Pericardium fibroblast (primary cell): ENCODE results near the gene RAP2B. TPM values are rescaled to one million over a fixed set of nuclear protein-coding genes. Genes with fewer than 3 reads are reported as not detected.

Source experiments
- total RNA-seq: library from RNA; depleted of rRNA; stranded (reverse); fragments of >200 nt; gene quantifications from 2 replicates; pipeline ENCODE4 v1.2.3, GENCODE V29; 2015

RAP2B gene
- total RNA-seq: 10.7 and 22.1 TPM in 2 replicates

GRCh38 chr3:153161714-153162512 lies at the start of gene RAP2B:
TSS of gene RAP2B (plus strand) at chr3:153162226. CDS start at chr3:153162694, 468 bp downstream.

